GM12878 (cell line): ENCODE data around the gene UQCC2. TPM values are rescaled to one million over a fixed set of nuclear protein-coding genes. Genes with fewer than 3 reads are reported as not detected.

Source experiments
- ATAC-seq: fragments of 200-7000 bp; cut with Tn5 transposase; 3 replicates; pipeline ENCODE4 v1.9.1; 2020; ENCODE audit warnings: mild to moderate bottlenecking, moderate library complexity
- BruUV-seq: library from RNA; stranded (reverse); fragments of 400-500 nt; replicated peaks from 2 replicates; lab custom pipeline; 2021; lab: Mats Ljungman, UMichigan
- CTCF ChIA-PET: fragments of 300-600 bp; sonication (Branson Sonifier 250); formaldehyde crosslinking; extraction: SDS; loops from one replicate; lab custom pipeline; 2021; ENCODE audit warnings: inconsistent platforms; lab: Yijun Ruan, JAX
- POLR2A ChIA-PET: fragments of 350-600 bp; formaldehyde crosslinking; extraction: SDS; loops from one replicate; lab custom pipeline; 2021; ENCODE audit warnings: inconsistent platforms; lab: Charles Lee
- RAD21 ChIA-PET: fragments of 300-600 bp; sonication (Branson Sonifier 250); formaldehyde crosslinking; loops from one replicate; lab custom pipeline; 2023; ENCODE audit warnings: antibody characterized with exemption; ENCODE audit not compliant: unreplicated experiment; lab: Charles Lee
- SMC1A ChIA-PET: fragments of 300-600 bp; sonication (Branson Sonifier 250); formaldehyde crosslinking; loops from one replicate; lab custom pipeline; 2023; ENCODE audit not compliant: unreplicated experiment, uncharacterized antibody; lab: Charles Lee
- DNase-seq: peaks from one replicate; pipeline ENCODE4 v3.0.0-alpha.2; 2011; ENCODE audit warnings: low read depth, low spot score
- FAIRE-seq: peaks from 3 replicates; lab custom pipeline; 2011; peaks lifted over from hg19 to GRCh38; lab: Jason Lieb, UNC
- H2AFZ ChIP-seq: 2 replicates; pipeline ENCODE4 v1.6.0; 2011; ENCODE audit warnings: low read depth, low read length, control low read depth; ENCODE audit not compliant: control insufficient read depth
- H3K27ac ChIP-seq: 2 replicates; pipeline ENCODE4 v1.5.1; 2011; ENCODE audit warnings: control low read depth; ENCODE audit not compliant: control insufficient read depth, insufficient read depth
- H3K27me3 ChIP-seq, 2 experiments: replicated peaks in 1 of 2; 2 replicates each; pipeline versions ENCODE4 v1.6.0 to v1.6.1; 2011; ENCODE audit warnings: low read length in 1 of 2; ENCODE audit not compliant: control insufficient read depth in 2 of 2, insufficient read depth in 2 of 2
- H3K36me3 ChIP-seq, 2 experiments: 2 replicates each; pipeline ENCODE4 v1.5.1; 2011; ENCODE audit warnings: low read length in 1 of 2; ENCODE audit not compliant: control insufficient read depth in 2 of 2, insufficient read depth in 2 of 2
- H3K4me1 ChIP-seq: 2 replicates; pipeline ENCODE4 v1.6.1; 2011; ENCODE audit warnings: mild to moderate bottlenecking, low read length, moderate library complexity, mixed read lengths; ENCODE audit not compliant: control insufficient read depth, insufficient read depth
- H3K4me2 ChIP-seq: 2 replicates; pipeline ENCODE4 v1.6.0; 2011; ENCODE audit warnings: control low read depth; ENCODE audit not compliant: control insufficient read depth, insufficient read depth
- H3K4me3 ChIP-seq: fragments of 200-600 bp; sonication (generic); 2 replicates; pipeline ENCODE4 v1.5.1; 2016
- H3K79me2 ChIP-seq: 2 replicates; pipeline ENCODE4 v1.6.0; 2011; ENCODE audit warnings: low read length; ENCODE audit not compliant: control insufficient read depth, insufficient read depth
- H3K9ac ChIP-seq: 2 replicates; pipeline ENCODE4 v1.8.0; 2011; ENCODE audit warnings: low read length, control low read depth, mixed read lengths; ENCODE audit not compliant: control insufficient read depth, insufficient read depth
- H3K9me3 ChIP-seq: replicated peaks from 3 replicates; pipeline ENCODE4 v1.5.1; 2011; ENCODE audit warnings: mild to moderate bottlenecking, low read length; ENCODE audit not compliant: control insufficient read depth, insufficient read depth
- H4K20me1 ChIP-seq: 2 replicates; pipeline ENCODE4 v1.6.0; 2011; ENCODE audit not compliant: control insufficient read depth, insufficient read depth
- EGR1 ChIP-seq, 2 experiments: IDR thresholded peaks; 1 replicate in 1 of 2; 2 replicates in 1 of 2; pipeline ENCODE4 v1.6.1; 2011 to 2012; ENCODE audit warnings: low read depth in 2 of 2, low read length in 2 of 2, borderline replicate concordance in 1 of 2, mild to moderate bottlenecking in 1 of 2, moderate library complexity in 1 of 2
- EZH2 ChIP-seq: IDR thresholded peaks from 2 replicates; pipeline ENCODE4 v1.6.1; 2012; ENCODE audit warnings: low read depth, mild to moderate bottlenecking, control low read depth, inconsistent platforms, low read length, borderline replicate concordance; ENCODE audit not compliant: control insufficient read depth
- IRF4 ChIP-seq: IDR thresholded peaks from 2 replicates; pipeline ENCODE4 v1.6.1; 2011; ENCODE audit warnings: low read depth, low read length
- JUNB ChIP-seq: IDR thresholded peaks from 2 replicates; pipeline ENCODE4 v1.6.1; 2016; ENCODE audit warnings: antibody characterized with exemption, mild to moderate bottlenecking
- POLR2A ChIP-seq: IDR thresholded peaks from 2 replicates; pipeline ENCODE4 v1.6.1; 2011; ENCODE audit warnings: low read depth, mild to moderate bottlenecking, low read length
- RAD21 ChIP-seq: IDR thresholded peaks from 2 replicates; pipeline ENCODE4 v1.6.1; 2011; ENCODE audit warnings: mild to moderate bottlenecking, low read depth, low read length, moderate library complexity; ENCODE audit not compliant: insufficient read depth
- REST ChIP-seq: IDR thresholded peaks from 2 replicates; pipeline ENCODE4 v1.6.1; 2012; ENCODE audit warnings: mild to moderate bottlenecking, low read depth, low read length
- SMAD5 ChIP-seq: IDR thresholded peaks from 2 replicates; pipeline ENCODE4 v1.6.1; 2016; ENCODE audit warnings: antibody characterized with exemption, low read depth
- SPI1 ChIP-seq: IDR thresholded peaks from 2 replicates; pipeline ENCODE4 v1.6.1; 2011; ENCODE audit warnings: low read depth, mild to moderate bottlenecking, low read length, moderate library complexity, borderline replicate concordance; ENCODE audit not compliant: insufficient read depth
- TBL1XR1 ChIP-seq: IDR thresholded peaks from 2 replicates; pipeline ENCODE4 v1.6.1; 2012; ENCODE audit warnings: low read depth, low read length, improper control_type of control experiment
- ZBTB33 ChIP-seq: fragments of 450-650 bp; IDR thresholded peaks from 2 replicates; pipeline ENCODE4 v1.6.1; 2017; ENCODE audit warnings: mild to moderate bottlenecking
- WGBS: methylation state at CpG from one replicate; pipeline ENCODE4 v1.1.6; 2016; ENCODE audit warnings: low lambda C conversion rate; ENCODE audit not compliant: insufficient replicate concordance, insufficient coverage; ENCODE audit errors: missing lambda C conversion rate; 5-methylcytosine and 5-hydroxymethylcytosine counted together
- in situ Hi-C: fragments of 300-500 bp; cut with MboI; formaldehyde crosslinking; loops from 9 replicates; pipeline ENCODE4 v1.14.3; 2018; ENCODE audit warnings: mixed read lengths
- intact Hi-C: fragments of 100-400 bp; cut with micrococcal nuclease; formaldehyde crosslinking; loops from one replicate; pipeline ENCODE4 v1.14.2; 2022; ENCODE audit not compliant: unreplicated experiment
- polyA plus RNA-seq, 11 experiments: library from polyadenylated mRNA; depleted of rRNA in 4 of 11; unstranded in 6 of 11; stranded (reverse) in 5 of 11; fragments of >200 nt; fragmentation: Nextera tagmentation in 4 of 11; fragmentation: Illumina TruSeq in 1 of 11; extraction: Ambion mirVana in 4 of 11; extraction: Trizol in 1 of 11; gene quantifications; 1 replicate in 1 of 11; 2 replicates in 10 of 11; pipeline versions ENCODE4 v1.2.1 to v1.2.3, GENCODE V29; 2011 to 2016; ENCODE audit warnings: inconsistent platforms in 2 of 11, missing spikeins in 2 of 11, low read depth in 1 of 11
- total RNA-seq, 4 experiments: library from RNA; depleted of rRNA in 3 of 4; stranded (reverse); fragments of >200 nt in 3 of 4; fragmentation: Illumina TruSeq in 1 of 4; extraction: Trizol in 1 of 4; gene quantifications; 2 replicates each; pipeline versions ENCODE4 v1.2.1 to v1.2.3, GENCODE V29; 2013 to 2021

UQCC2 gene
- total and polyA plus RNA-seq, 10 of the 15 experiments (the other 5 are each of a cell fraction or from before 2014, with no cell fraction given), result 40.6 to 478 (median 71.2) TPM

- in situ Hi-C loops (no loop called here), intact Hi-C loops (no loop called here)
- Histone ChIP-seq H3K4me1 (no peaks in the 10 kb centered on the region), H3K36me3 (peaks cover 15 to 22% of the 10 kb centered on the region in 2 experiments; a peak in 3 of 4 replicates), H3K27ac (no peak overlapping the region), H3K4me3 (no peak overlapping the region), H4K20me1 (no peaks in the 10 kb centered on the region), H3K4me2 (no peak overlapping the region), H3K79me2 (no peaks in the 10 kb centered on the region), H3K27me3 (no peaks in the 10 kb centered on the region), H3K9ac (no peak overlapping the region), H3K9me3 (no peaks in the 10 kb centered on the region), H2AFZ (no peak overlapping the region)
- ATAC-seq (no peak), FAIRE-seq (no peak), DNase-seq (no peak)
- CTCF ChIA-PET, result no interaction called here
- 91% methylated on average over 8 of the region's 8 CpGs for WGBS
- SMC1A ChIA-PET, result no interaction called here
- no TSS peak for BruUV-seq
- POLR2A ChIA-PET, result no interaction called here
- RAD21 ChIA-PET, result no interaction called here
- TF ChIP-seq SPI1, result no peak
Measured at GRCh38 chr6:33677143-33677660, 34.3 kb downstream of the UQCC2 start.

- ChIA-PET CTCF (no interaction called here), SMC1A (no interaction called here), RAD21 (no interaction called here), POLR2A (no interaction called here)
- no TSS peak for BruUV-seq
- H3K9me3 ChIP-seq, result no peaks in the 10 kb centered on the region
- H2AFZ ChIP-seq, result no peak overlapping the region
- ATAC-seq (no peak), DNase-seq (no peak), FAIRE-seq (no peak)
- intact Hi-C loops, result no loop called here
- H4K20me1 ChIP-seq, result no peaks in the 10 kb centered on the region
- peaks cover 13 to 22% of the 10 kb centered on the region in 2 experiments; a peak in 3 of 4 replicates for H3K36me3 ChIP-seq
- H3K9ac ChIP-seq, result no peak overlapping the region
- H3K27ac ChIP-seq, result no peak overlapping the region
- no peak overlapping the region for H3K4me2 ChIP-seq
- WGBS, result over 99% methylated on average over 13 of the region's 15 CpGs
- H3K27me3 ChIP-seq, result no peaks in the 10 kb centered on the region
- no peaks in the 10 kb centered on the region for H3K4me1 ChIP-seq
- no peak overlapping the region for H3K4me3 ChIP-seq
- in situ Hi-C loops, result no loop called here
- no peaks in the 10 kb centered on the region for H3K79me2 ChIP-seq
- TF ChIP-seq JUNB, result no peak
- no peak for TF ChIP-seq SMAD5
- no peak for TF ChIP-seq ZBTB33
- no peak for TF ChIP-seq POLR2A
- TF ChIP-seq RAD21, result no peak
- TF ChIP-seq EGR1 (IDR thresholded peaks at IDR 0.05; ENCODE audit: borderline replicate concordance in 1 of 2, low read depth in 2 of 2, low read length in 2 of 2), result no peak
- no peak for TF ChIP-seq EZH2
- TF ChIP-seq IRF4, result no peak
- TF ChIP-seq REST, result no peak
- no peak for TF ChIP-seq TBL1XR1
Measured at GRCh38 chr6:33676416-33677142, 34.9 kb downstream of the UQCC2 start.
